ENCODE measurements around the gene BCL11B.

DNA sequence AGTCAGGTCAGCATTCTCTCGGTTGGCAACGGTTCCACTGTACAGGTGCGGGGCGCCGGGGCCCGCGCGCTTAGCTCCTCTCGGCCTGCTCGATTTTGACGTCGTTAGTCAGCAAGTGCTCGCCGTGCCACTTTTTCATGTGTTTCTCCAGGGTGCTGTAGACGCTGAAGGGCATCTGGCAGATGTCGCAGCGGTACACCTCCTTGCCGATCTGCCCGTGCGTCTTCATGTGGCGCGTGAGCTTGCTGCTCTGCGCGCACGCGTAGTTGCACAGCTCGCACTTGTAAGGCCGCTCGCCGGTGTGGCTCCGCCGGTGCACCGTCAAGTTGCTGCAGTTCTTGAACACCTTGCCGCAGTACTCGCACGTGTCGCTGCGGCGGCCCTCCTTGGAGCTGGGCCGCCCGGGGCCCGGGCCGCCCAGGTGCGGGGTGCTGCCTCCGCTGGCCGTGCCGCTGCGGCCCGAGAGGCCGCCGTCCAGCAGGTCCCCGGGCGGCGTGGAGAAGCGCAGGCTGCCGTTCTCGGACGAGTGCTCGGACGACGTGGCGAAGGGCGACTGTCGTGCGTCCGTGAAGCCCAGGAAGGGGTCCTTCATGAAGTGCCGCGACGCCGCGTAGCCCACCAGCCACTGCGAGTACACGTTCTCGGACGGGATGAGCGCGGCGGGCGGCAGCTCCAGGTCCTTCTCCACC is 97.8 kb downstream of the BCL11B start:
- TF ChIP-seq TCF7L2 (IDR thresholded peaks at IDR 0.05; ENCODE audit: low read depth, low read length) (no peak), EZH2 (IDR thresholded peaks at IDR 0.05; ENCODE audit: borderline replicate concordance, low read depth, low read length) (no peak), CHD1 (IDR thresholded peaks at IDR 0.05; ENCODE audit: low read length) (no peak), POLR2A (conservative IDR thresholded peaks at IDR 0.05) (no peak)
- TF ChIP-seq, protein P1, sequence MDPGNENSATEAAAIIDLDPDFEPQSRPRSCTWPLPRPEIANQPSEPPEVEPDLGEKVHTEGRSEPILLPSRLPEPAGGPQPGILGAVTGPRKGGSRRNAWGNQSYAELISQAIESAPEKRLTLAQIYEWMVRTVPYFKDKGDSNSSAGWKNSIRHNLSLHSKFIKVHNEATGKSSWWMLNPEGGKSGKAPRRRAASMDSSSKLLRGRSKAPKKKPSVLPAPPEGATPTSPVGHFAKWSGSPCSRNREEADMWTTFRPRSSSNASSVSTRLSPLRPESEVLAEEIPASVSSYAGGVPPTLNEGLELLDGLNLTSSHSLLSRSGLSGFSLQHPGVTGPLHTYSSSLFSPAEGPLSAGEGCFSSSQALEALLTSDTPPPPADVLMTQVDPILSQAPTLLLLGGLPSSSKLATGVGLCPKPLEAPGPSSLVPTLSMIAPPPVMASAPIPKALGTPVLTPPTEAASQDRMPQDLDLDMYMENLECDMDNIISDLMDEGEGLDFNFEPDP (CRISPR knock-in tag; IDR thresholded peaks at IDR 0.05) = no peak
